B cell (primary cell): ENCODE data around the gene SPHK1.

Experiments
- EZH2 ChIP-seq: IDR thresholded peaks from 2 replicates; pipeline ENCODE4 v1.6.1; 2012; ENCODE audit warnings: borderline replicate concordance, low read depth, mild to moderate bottlenecking, moderate library complexity, low read length; ENCODE audit not compliant: insufficient read depth, poor library complexity, severe bottlenecking
- TF ChIP-seq, protein P1 (sequence below): fragments of 200-600 bp; IDR thresholded peaks from one replicate; pipeline ENCODE4 v1.8.0; 2022; ENCODE audit warnings: antibody characterized with exemption, mild to moderate bottlenecking

DNA sequence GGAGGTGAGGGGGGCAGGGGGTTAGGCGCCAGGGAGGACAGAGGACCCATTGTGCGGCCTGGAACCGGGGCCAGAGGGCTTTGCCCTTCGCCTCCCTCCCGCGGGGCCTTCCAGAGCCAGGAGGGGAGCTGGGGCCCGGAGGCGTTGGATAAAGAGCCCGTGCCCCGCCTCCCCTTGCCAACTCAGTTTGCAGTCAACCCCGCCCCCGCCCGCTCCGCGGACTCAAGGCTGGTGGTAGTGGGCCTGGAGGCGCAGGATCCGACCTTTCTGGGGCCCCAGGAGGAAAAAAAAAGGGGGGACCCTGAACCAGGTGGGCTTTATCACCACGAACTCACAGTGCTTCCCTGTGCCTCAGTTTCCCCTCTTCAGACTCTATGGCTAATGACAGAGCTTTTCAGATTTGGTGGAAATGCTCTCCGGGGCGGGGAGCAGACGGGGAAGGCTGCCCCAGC is 2.0 kb upstream of the SPHK1 start:
- TF ChIP-seq, protein P1, sequence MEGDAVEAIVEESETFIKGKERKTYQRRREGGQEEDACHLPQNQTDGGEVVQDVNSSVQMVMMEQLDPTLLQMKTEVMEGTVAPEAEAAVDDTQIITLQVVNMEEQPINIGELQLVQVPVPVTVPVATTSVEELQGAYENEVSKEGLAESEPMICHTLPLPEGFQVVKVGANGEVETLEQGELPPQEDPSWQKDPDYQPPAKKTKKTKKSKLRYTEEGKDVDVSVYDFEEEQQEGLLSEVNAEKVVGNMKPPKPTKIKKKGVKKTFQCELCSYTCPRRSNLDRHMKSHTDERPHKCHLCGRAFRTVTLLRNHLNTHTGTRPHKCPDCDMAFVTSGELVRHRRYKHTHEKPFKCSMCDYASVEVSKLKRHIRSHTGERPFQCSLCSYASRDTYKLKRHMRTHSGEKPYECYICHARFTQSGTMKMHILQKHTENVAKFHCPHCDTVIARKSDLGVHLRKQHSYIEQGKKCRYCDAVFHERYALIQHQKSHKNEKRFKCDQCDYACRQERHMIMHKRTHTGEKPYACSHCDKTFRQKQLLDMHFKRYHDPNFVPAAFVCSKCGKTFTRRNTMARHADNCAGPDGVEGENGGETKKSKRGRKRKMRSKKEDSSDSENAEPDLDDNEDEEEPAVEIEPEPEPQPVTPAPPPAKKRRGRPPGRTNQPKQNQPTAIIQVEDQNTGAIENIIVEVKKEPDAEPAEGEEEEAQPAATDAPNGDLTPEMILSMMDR: no peak
- TF ChIP-seq EZH2: no peak
